Hepatocyte (in vitro differentiated cells): ENCODE results near the gene ATP6V1D. TPM values are rescaled to one million over a fixed set of nuclear protein-coding genes. Genes with fewer than 3 reads are reported as not detected.

Experiments used
- DNase-seq: peaks from one replicate; pipeline ENCODE4 v3.0.0-alpha.2; 2016; ENCODE audit warnings: low spot score
- H2AFZ ChIP-seq: fragments of 200-600 bp; sonication (generic); 2 replicates; pipeline ENCODE4 v1.6.0; 2016; ENCODE audit warnings: antibody characterized with exemption, mild to moderate bottlenecking
- H3K27ac ChIP-seq: fragments of 200-600 bp; sonication (generic); 2 replicates; pipeline ENCODE4 v1.5.1; 2016; ENCODE audit warnings: mild to moderate bottlenecking
- H3K27me3 ChIP-seq: fragments of 200-600 bp; sonication (generic); 2 replicates; pipeline ENCODE4 v1.6.1; 2016
- H3K36me3 ChIP-seq: fragments of 200-600 bp; sonication (generic); replicated peaks from 2 replicates; pipeline ENCODE4 v1.5.1; 2016; ENCODE audit warnings: low read depth; ENCODE audit not compliant: insufficient read depth
- H3K4me1 ChIP-seq: fragments of 200-600 bp; sonication (generic); 2 replicates; pipeline ENCODE4 v1.5.1; 2016; ENCODE audit warnings: mild to moderate bottlenecking, moderate library complexity; ENCODE audit not compliant: insufficient read depth
- H3K4me2 ChIP-seq: fragments of 200-600 bp; sonication (generic); 2 replicates; pipeline ENCODE4 v1.6.0; 2016
- H3K4me3 ChIP-seq: fragments of 200-600 bp; sonication (generic); 2 replicates; pipeline ENCODE4 v1.5.1; 2016; ENCODE audit warnings: mild to moderate bottlenecking
- H3K79me2 ChIP-seq: fragments of 200-600 bp; sonication (generic); 2 replicates; pipeline ENCODE4 v1.6.0; 2017; ENCODE audit warnings: mild to moderate bottlenecking
- H3K9me2 ChIP-seq: fragments of 200-600 bp; sonication (generic); replicated peaks from 2 replicates; pipeline ENCODE4 v1.6.0; 2017; ENCODE audit warnings: mild to moderate bottlenecking; ENCODE audit not compliant: insufficient read depth
- H3K9me3 ChIP-seq: fragments of 200-600 bp; sonication (generic); 2 replicates; pipeline ENCODE4 v1.5.1; 2016; ENCODE audit warnings: low read depth, mild to moderate bottlenecking
- H4K20me1 ChIP-seq: fragments of 200-600 bp; sonication (generic); 2 replicates; pipeline ENCODE4 v1.6.0; 2016; ENCODE audit warnings: mild to moderate bottlenecking; ENCODE audit not compliant: insufficient read depth, poor library complexity, severe bottlenecking
- CTCF ChIP-seq: fragments of 200-600 bp; sonication (generic); IDR thresholded peaks from 2 replicates; pipeline ENCODE4 v1.5.1; 2016; ENCODE audit warnings: antibody characterized with exemption, mild to moderate bottlenecking; ENCODE audit not compliant: poor library complexity
- EZH2 ChIP-seq: fragments of 200-600 bp; sonication (generic); IDR thresholded peaks from 2 replicates; pipeline ENCODE4 v1.6.1; 2016; ENCODE audit warnings: antibody characterized with exemption, mild to moderate bottlenecking, borderline replicate concordance
- EZH2phosphoT487 ChIP-seq: fragments of 200-600 bp; sonication (generic); IDR thresholded peaks from one replicate; pipeline ENCODE4 v1.6.1; 2018; ENCODE audit warnings: antibody characterized with exemption, mild to moderate bottlenecking, low read depth, moderate library complexity; ENCODE audit not compliant: unreplicated experiment, severe bottlenecking
- WGBS: methylation state at CpG from one replicate; pipeline ENCODE4 v1.1.6; 2016; ENCODE audit warnings: low lambda C conversion rate; ENCODE audit errors: missing lambda C conversion rate; 5-methylcytosine and 5-hydroxymethylcytosine counted together
- polyA plus RNA-seq: library from polyadenylated mRNA; unstranded; fragments of >200 nt; fragmentation: Nextera tagmentation; extraction: Ambion mirVana; gene quantifications from 2 replicates; pipeline ENCODE4 v1.2.1, GENCODE V29; 2016
- total RNA-seq: library from RNA; depleted of rRNA; stranded (reverse); fragments of >200 nt; gene quantifications from 2 replicates; pipeline ENCODE4 v1.2.3, GENCODE V29; 2014

Gene ATP6V1D
- total and polyA plus RNA-seq, 2 experiments from 2014 or later: 86.7 to 145 TPM

GRCh38 chr14:67319142-67319541, 40.5 kb downstream of the ATP6V1D start:
- H3K9me3 ChIP-seq: no peaks in the 10 kb centered on the region
- no peaks in the 10 kb centered on the region for H3K36me3 ChIP-seq
- no peaks in the 10 kb centered on the region for H3K27me3 ChIP-seq
- no peak overlapping the region for H2AFZ ChIP-seq
- H3K4me1 ChIP-seq: no peaks in the 10 kb centered on the region
- H4K20me1 ChIP-seq: no peaks in the 10 kb centered on the region
- H3K4me2 ChIP-seq: no peak overlapping the region
- DNase-seq: peak; percentile 5
- no peak overlapping the region for H3K4me3 ChIP-seq
- no peaks in the 10 kb centered on the region for H3K9me2 ChIP-seq
- TF ChIP-seq EZH2phosphoT487: no peak
- no peak for TF ChIP-seq CTCF
- no peak for TF ChIP-seq EZH2
- no peak overlapping the region for H3K27ac ChIP-seq
- H3K79me2 ChIP-seq: no peaks in the 10 kb centered on the region

GRCh38 chr14:67317822-67318221, 41.8 kb downstream of the ATP6V1D start:
- WGBS: 83% methylated on average over 1 of the region's 1 CpG
- no peaks in the 10 kb centered on the region for H3K4me1 ChIP-seq
- no peaks in the 10 kb centered on the region for H3K36me3 ChIP-seq
- DNase-seq: no peak
- H3K4me3 ChIP-seq: no peak overlapping the region
- no peak overlapping the region for H3K4me2 ChIP-seq
- no peak overlapping the region for H3K27ac ChIP-seq
- H3K9me3 ChIP-seq: no peaks in the 10 kb centered on the region
- H3K79me2 ChIP-seq: no peaks in the 10 kb centered on the region
- no peak overlapping the region for H2AFZ ChIP-seq
- no peak for TF ChIP-seq EZH2
- TF ChIP-seq EZH2phosphoT487: no peak
- TF ChIP-seq CTCF: no peak
- H4K20me1 ChIP-seq: no peaks in the 10 kb centered on the region
- no peaks in the 10 kb centered on the region for H3K27me3 ChIP-seq
- no peaks in the 10 kb centered on the region for H3K9me2 ChIP-seq

GRCh38 chr14:67313153-67313552, 46.5 kb downstream of the ATP6V1D start:
- DNase-seq: no peak
- 44% methylated on average over 1 of the region's 1 CpG for WGBS
- no peaks in the 10 kb centered on the region for H3K36me3 ChIP-seq

More at GRCh38 chr14:67313153-67313552, 46.5 kb downstream of the ATP6V1D start:
- Histone ChIP-seq H3K4me3 (no peak overlapping the region), H3K27ac (no peak overlapping the region), H3K9me3 (no peaks in the 10 kb centered on the region), H2AFZ (no peak overlapping the region), H4K20me1 (no peaks in the 10 kb centered on the region), H3K4me1 (no peaks in the 10 kb centered on the region), H3K9me2 (no peaks in the 10 kb centered on the region), H3K4me2 (no peak overlapping the region), H3K27me3 (no peaks in the 10 kb centered on the region), H3K79me2 (no peaks in the 10 kb centered on the region)
- TF ChIP-seq CTCF: no peak
- TF ChIP-seq EZH2: no peak
- no peak for TF ChIP-seq EZH2phosphoT487
